Epithelial cell of esophagus (primary cell): ENCODE data around the gene IFI44L.

ENCODE experiments used
- DNase-seq: peaks from one replicate; pipeline ENCODE4 v3.0.0; 2010; ENCODE audit warnings: low read depth
- H3K4me3 ChIP-seq: 2 replicates; pipeline ENCODE4 v1.5.1; 2011; ENCODE audit warnings: mild to moderate bottlenecking, low read length, control low read depth
- CTCF ChIP-seq: IDR thresholded peaks from 2 replicates; pipeline ENCODE4 v1.5.1; 2011; ENCODE audit warnings: low read depth, mild to moderate bottlenecking, low read length, control low read depth, inconsistent platforms; ENCODE audit not compliant: insufficient read depth; ENCODE audit errors: missing control alignments

Gene IFI44L

GRCh38 chr1:78690516-78690915 lies 70.3 kb downstream of the IFI44L start:
- no peak overlapping the region for H3K4me3 ChIP-seq
- no peak for TF ChIP-seq CTCF
- DNase-seq = peak; percentile 50

- DNase-seq = peak; percentile 89
- no peak for TF ChIP-seq CTCF
- no peak overlapping the region for H3K4me3 ChIP-seq
Measured at GRCh38 chr1:78691995-78692747, 71.9 kb downstream of the IFI44L start.
